A549 (cell line): Measurements from ENCODE around the gene MYBPC1. TPM values are rescaled to one million over a fixed set of nuclear protein-coding genes. Genes with fewer than 3 reads are reported as not detected.

Source experiments
- ATAC-seq, 2 experiments: fragments of 200-7000 bp in 1 of 2; fragments of >200 bp in 1 of 2; cut with Nextera tagmentation in 1 of 2; cut with Tn5 transposase in 1 of 2; 3 replicates each; pipeline versions ENCODE4 v1.8.0 to v1.9.1; 2018 to 2020; ENCODE audit warnings: mild to moderate bottlenecking in 1 of 2, moderate library complexity in 1 of 2
- CTCF ChIA-PET: fragments of 300-600 bp; sonication (Branson Sonifier 250); formaldehyde crosslinking; extraction: SDS; loops from one replicate; lab custom pipeline; 2021; ENCODE audit warnings: antibody characterized with exemption, inconsistent platforms; lab: Yijun Ruan, JAX
- POLR2A ChIA-PET: fragments of 350-600 bp; formaldehyde crosslinking; extraction: SDS; loops from one replicate; lab custom pipeline; 2021; ENCODE audit warnings: antibody characterized with exemption, inconsistent platforms; lab: Yijun Ruan, JAX
- DNase-seq, 2 experiments: peaks; one replicate each; pipeline versions ENCODE4 v3.0.0 to v3.0.0-alpha.2; 2011 to 2016; ENCODE audit warnings: low read depth in 1 of 2, low spot score in 1 of 2
- FAIRE-seq: peaks from 2 replicates; lab custom pipeline; 2011; peaks lifted over from hg19 to GRCh38; lab: Jason Lieb, UNC
- H3K27ac ChIP-seq, 2 experiments: fragments of >200 bp; sonication (Bioruptor Twin); formaldehyde crosslinking; 3 replicates each; pipeline ENCODE4 v1.5.1; 2016 to 2017
- H3K4me1 ChIP-seq: fragments of >200 bp; sonication (Bioruptor Twin); formaldehyde crosslinking; 3 replicates; pipeline ENCODE4 v1.6.1; 2016
- H3K4me2 ChIP-seq: fragments of >200 bp; sonication (Bioruptor Twin); formaldehyde crosslinking; 3 replicates; pipeline ENCODE4 v1.6.1; 2016
- H3K4me3 ChIP-seq: fragments of >200 bp; sonication (Bioruptor Twin); formaldehyde crosslinking; 3 replicates; pipeline ENCODE4 v1.5.1; 2016
- H3K9me3 ChIP-seq: fragments of >200 bp; sonication (Bioruptor Twin); formaldehyde crosslinking; 3 replicates; pipeline ENCODE4 v1.6.1; 2016
- CHD4 ChIP-seq: fragments of 200-600 bp; sonication (generic); IDR thresholded peaks from 2 replicates; pipeline ENCODE4 v1.6.1; 2016; ENCODE audit warnings: antibody characterized with exemption, mild to moderate bottlenecking, borderline replicate concordance
- EP300 ChIP-seq, 2 experiments: fragments of >200 bp; sonication (Bioruptor Twin); formaldehyde crosslinking; IDR thresholded peaks; 2 replicates in 1 of 2; 3 replicates in 1 of 2; pipeline ENCODE4 v1.6.1; 2016 to 2017
- FOSB ChIP-seq: fragments of 250-450 bp; sonication (Bioruptor Pico); IDR thresholded peaks from 2 replicates; pipeline ENCODE4 v1.5.0; 2020; ENCODE audit warnings: mild to moderate bottlenecking, moderate library complexity
- FOSL2 ChIP-seq, 2 experiments: fragments of 450-650 bp in 1 of 2; fragments of >200 bp in 1 of 2; sonication (Bioruptor Twin) in 1 of 2; formaldehyde crosslinking; IDR thresholded peaks; 2 replicates each; pipeline versions ENCODE4 v1.5.0 to v1.6.1; 2016 to 2020; ENCODE audit warnings: mild to moderate bottlenecking in 1 of 2, moderate library complexity in 1 of 2
- FOXS1 ChIP-seq: fragments of 250-450 bp; sonication (Bioruptor Pico); IDR thresholded peaks from 2 replicates; pipeline ENCODE4 v1.5.0; 2020; ENCODE audit warnings: mild to moderate bottlenecking, moderate library complexity
- MAX ChIP-seq: IDR thresholded peaks from 2 replicates; pipeline ENCODE4 v1.6.1; 2012
- MYC ChIP-seq: IDR thresholded peaks from 2 replicates; pipeline ENCODE4 v1.6.1; 2012; ENCODE audit warnings: mild to moderate bottlenecking, inconsistent platforms, low read length, improper control_type of control experiment, borderline replicate concordance
- NR3C1 ChIP-seq: fragments of >200 bp; sonication (Bioruptor Twin); formaldehyde crosslinking; IDR thresholded peaks from 3 replicates; pipeline ENCODE4 v1.6.1; 2017
- PHF8 ChIP-seq: fragments of 200-600 bp; sonication (generic); IDR thresholded peaks from 2 replicates; pipeline ENCODE4 v1.6.1; 2016; ENCODE audit warnings: low read depth, mild to moderate bottlenecking, antibody characterized with exemption, moderate library complexity, borderline replicate concordance
- POLR2A ChIP-seq: IDR thresholded peaks from 2 replicates; pipeline ENCODE4 v1.6.1; 2012; ENCODE audit warnings: mild to moderate bottlenecking, low read length
- REST ChIP-seq: fragments of 200-600 bp; sonication (generic); IDR thresholded peaks from 2 replicates; pipeline ENCODE4 v1.6.1; 2016; ENCODE audit warnings: antibody characterized with exemption, mild to moderate bottlenecking, moderate library complexity
- RFX5 ChIP-seq: fragments of 450-650 bp; IDR thresholded peaks from 2 replicates; pipeline ENCODE4 v1.7.1; 2014; ENCODE audit warnings: antibody characterized with exemption, mild to moderate bottlenecking, moderate library complexity
- RNF2 ChIP-seq: fragments of 200-600 bp; sonication (generic); IDR thresholded peaks from 2 replicates; pipeline ENCODE4 v1.6.1; 2016; ENCODE audit warnings: low read depth, mild to moderate bottlenecking, antibody characterized with exemption, moderate library complexity, borderline replicate concordance
- ZSCAN20 ChIP-seq: fragments of 250-450 bp; sonication (Bioruptor Pico); IDR thresholded peaks from 2 replicates; pipeline ENCODE4 v1.8.0; 2022; ENCODE audit warnings: mild to moderate bottlenecking, moderate library complexity
- WGBS: methylation state at CpG from one replicate; pipeline ENCODE4 v1.1.6; 2017; ENCODE audit errors: missing lambda C conversion rate; 5-methylcytosine and 5-hydroxymethylcytosine counted together
- polyA plus RNA-seq, 4 experiments: library from polyadenylated mRNA; depleted of rRNA in 3 of 4; stranded (reverse); fragments of >200 nt; fragmentation: RNase III in 1 of 4; extraction: RNeasy Plus Mini Kit Qiagen cat#74134 plus additional on column Dnase treatment in 1 of 4; gene quantifications; 2 replicates in 3 of 4; 3 replicates in 1 of 4; pipeline ENCODE4 v1.2.3, GENCODE V29; 2011 to 2017
- TF ChIP-seq, protein P1 (sequence below): fragments of 250-450 bp; sonication (Bioruptor Pico); IDR thresholded peaks from 2 replicates; pipeline ENCODE4 v1.5.0; 2021; ENCODE audit warnings: mild to moderate bottlenecking, moderate library complexity, borderline replicate concordance
- TF ChIP-seq, protein P2 (sequence below): fragments of >200 bp; sonication (Bioruptor Twin); formaldehyde crosslinking; IDR thresholded peaks from 3 replicates; pipeline ENCODE4 v1.5.1; 2016

The MYBPC1 gene
- polyA plus RNA-seq, 2 of the 4 experiments (the other 2 are of a cell fraction): not detected

DNA sequence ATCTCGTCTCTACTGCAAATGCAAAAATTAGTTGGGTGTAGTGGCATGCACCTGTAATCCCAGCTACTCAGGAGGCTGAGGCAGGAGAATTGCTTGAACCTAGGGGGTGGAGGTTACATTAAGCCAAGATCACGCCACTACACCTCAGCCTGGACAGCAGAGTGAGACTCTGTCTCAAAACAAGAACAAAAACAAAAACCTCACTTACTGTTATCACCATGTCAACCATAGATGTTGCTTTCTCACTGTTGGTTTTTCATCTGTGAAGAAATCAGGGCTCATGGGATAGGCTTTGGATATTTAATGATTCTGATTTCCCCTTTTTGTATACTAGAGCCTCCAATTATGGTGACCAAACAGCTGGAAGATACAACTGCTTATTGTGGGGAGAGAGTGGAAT lies 52.9 kb downstream of the MYBPC1 start:
- no peak overlapping the region for H3K4me2 ChIP-seq
- FAIRE-seq (no peak), ATAC-seq (no peak), DNase-seq (no peak)
- no peak overlapping the region for H3K27ac ChIP-seq
- H3K4me1 ChIP-seq: no peaks in the 10 kb centered on the region
- no peak overlapping the region for H3K4me3 ChIP-seq
- TF ChIP-seq CHD4: no peak
- TF ChIP-seq REST: no peak
- TF ChIP-seq NR3C1: no peak
- no peak for TF ChIP-seq MYC
- TF ChIP-seq POLR2A: no peak
- WGBS: 61% methylated on average over 2 of the region's 2 CpGs
- CTCF ChIA-PET: interaction anchor here (2.0 kb wide), 1 partner anchor 17 kb away, joined by 5 read pairs; no protein-coding TSS in a partner anchor
- no peaks in the 10 kb centered on the region for H3K9me3 ChIP-seq
- POLR2A ChIA-PET: no interaction called here

- no peaks in the 10 kb centered on the region for H3K4me1 ChIP-seq
- no peak overlapping the region for H3K4me2 ChIP-seq
- H3K9me3 ChIP-seq: no peaks in the 10 kb centered on the region
- TF ChIP-seq EP300 (IDR thresholded peaks at IDR 0.05) (no peak), REST (no peak), RFX5 (no peak), FOSB (no peak), FOSL2 (IDR thresholded peaks at IDR 0.05) (no peak), FOSL2 (CRISPR knock-in tag; IDR thresholded peaks at IDR 0.05) (no peak), MAX (no peak), PHF8 (no peak), NR3C1 (no peak), RNF2 (no peak), FOXS1 (no peak), ZSCAN20 (CRISPR knock-in tag) (no peak)
- TF ChIP-seq, protein P1, sequence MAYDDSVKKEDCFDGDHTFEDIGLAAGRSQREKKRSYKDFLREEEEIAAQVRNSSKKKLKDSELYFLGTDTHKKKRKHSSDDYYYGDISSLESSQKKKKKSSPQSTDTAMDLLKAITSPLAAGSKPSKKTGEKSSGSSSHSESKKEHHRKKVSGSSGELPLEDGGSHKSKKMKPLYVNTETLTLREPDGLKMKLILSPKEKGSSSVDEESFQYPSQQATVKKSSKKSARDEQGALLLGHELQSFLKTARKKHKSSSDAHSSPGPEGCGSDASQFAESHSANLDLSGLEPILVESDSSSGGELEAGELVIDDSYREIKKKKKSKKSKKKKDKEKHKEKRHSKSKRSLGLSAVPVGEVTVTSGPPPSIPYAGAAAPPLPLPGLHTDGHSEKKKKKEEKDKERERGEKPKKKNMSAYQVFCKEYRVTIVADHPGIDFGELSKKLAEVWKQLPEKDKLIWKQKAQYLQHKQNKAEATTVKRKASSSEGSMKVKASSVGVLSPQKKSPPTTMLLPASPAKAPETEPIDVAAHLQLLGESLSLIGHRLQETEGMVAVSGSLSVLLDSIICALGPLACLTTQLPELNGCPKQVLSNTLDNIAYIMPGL (CRISPR knock-in tag): no peak
- TF ChIP-seq, protein P2, sequence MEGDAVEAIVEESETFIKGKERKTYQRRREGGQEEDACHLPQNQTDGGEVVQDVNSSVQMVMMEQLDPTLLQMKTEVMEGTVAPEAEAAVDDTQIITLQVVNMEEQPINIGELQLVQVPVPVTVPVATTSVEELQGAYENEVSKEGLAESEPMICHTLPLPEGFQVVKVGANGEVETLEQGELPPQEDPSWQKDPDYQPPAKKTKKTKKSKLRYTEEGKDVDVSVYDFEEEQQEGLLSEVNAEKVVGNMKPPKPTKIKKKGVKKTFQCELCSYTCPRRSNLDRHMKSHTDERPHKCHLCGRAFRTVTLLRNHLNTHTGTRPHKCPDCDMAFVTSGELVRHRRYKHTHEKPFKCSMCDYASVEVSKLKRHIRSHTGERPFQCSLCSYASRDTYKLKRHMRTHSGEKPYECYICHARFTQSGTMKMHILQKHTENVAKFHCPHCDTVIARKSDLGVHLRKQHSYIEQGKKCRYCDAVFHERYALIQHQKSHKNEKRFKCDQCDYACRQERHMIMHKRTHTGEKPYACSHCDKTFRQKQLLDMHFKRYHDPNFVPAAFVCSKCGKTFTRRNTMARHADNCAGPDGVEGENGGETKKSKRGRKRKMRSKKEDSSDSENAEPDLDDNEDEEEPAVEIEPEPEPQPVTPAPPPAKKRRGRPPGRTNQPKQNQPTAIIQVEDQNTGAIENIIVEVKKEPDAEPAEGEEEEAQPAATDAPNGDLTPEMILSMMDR: no peak
- TF ChIP-seq, all 56 proteins: peak for 0
- Histone ChIP-seq H3K27ac (no peak overlapping the region), H3K4me3 (no peak overlapping the region)
- POLR2A ChIA-PET: no interaction called here
- no peak for ATAC-seq
- DNase-seq: no peak
- CTCF ChIA-PET: interaction anchor here (2.0 kb wide), 1 partner anchor 17 kb away, joined by 5 read pairs; no protein-coding TSS in a partner anchor
- no peak for FAIRE-seq
- 10% methylated on average over 2 of the region's 2 CpGs for WGBS
Measured at GRCh38 chr12:101648195-101648594, 53.4 kb downstream of the MYBPC1 start.
